Head of caudate nucleus (tissue), 42 donors: ENCODE results near the gene POC1B.

Experiments
- DNase-seq, 42 donors: peaks; one replicate each; pipeline versions ENCODE4 v3.0.0 to v3.0.0-alpha.2; 2020 to 2021; ENCODE audit warnings: mixed read lengths in 7 of 42
- intact Hi-C: fragments of 100-400 bp; cut with DNase I; formaldehyde crosslinking; loops from one replicate; pipeline ENCODE4 v1.15.0; 2022

Gene POC1B

DNA sequence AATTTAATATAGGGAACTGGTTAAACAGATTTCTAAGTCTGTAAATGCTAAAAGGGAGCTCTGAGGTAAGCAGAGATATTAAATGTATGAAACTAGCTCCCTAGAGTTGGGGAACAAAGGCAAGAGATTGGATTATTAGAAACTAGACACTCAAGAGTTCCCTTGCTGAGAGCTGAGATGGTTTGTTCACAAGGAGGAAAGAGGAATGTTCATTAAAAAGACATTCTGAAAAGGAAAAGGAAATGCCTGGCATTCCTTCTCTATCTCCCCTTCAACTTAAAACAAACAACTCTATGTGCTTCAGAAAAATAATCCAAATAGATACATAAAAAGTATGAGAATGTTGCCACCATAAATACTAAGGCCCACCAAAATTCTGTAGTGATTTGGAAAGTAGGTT lies 74.9 kb downstream of the POC1B start:
- intact Hi-C loops: no loop called here

DNA sequence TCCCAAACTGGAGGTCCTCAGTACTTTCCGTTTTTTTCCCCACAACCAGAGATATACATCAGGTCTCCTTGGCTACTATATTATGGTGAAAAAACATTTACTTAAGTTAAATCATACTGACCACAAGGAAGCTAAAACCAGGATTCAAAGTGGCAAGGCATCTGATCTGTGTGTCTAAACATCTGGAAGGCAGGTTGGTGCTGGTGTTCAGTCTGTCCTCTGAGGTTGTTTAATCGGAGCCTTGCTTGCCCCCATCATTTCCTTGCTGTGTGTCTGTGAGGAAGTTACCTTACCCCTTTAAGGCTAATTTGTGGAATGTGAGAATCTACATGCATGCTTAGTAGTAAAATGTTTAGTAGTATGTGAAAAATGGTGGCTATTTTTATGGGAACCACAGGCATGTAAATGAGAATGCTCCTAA lies 76.9 kb downstream of the POC1B start:
- intact Hi-C loops: no loop called here
- no peak for DNase-seq

More for the DNA sequence above, 74.9 kb downstream of the POC1B start:
- DNase-seq: no peak

DNA sequence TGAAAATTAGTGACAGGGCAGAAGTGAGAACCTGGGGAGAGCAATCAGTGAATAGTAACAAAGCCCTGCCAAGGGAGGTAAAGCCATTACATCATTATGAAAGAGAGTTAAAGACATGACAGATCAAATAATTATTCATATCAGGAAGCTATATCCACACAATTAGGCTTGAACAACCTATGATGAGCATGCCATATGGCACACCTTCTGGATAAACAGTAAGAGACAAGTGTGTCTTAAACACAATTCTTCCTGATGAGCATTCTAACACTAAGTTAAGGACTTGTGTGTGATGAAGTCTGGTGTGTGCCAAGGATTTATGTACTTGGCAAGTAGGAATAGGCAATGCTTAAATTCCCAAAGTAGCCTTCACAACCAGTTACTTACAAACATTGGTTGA lies 77.3 kb downstream of the POC1B start:
- DNase-seq: no peak
- intact Hi-C loops: no loop called here

DNA sequence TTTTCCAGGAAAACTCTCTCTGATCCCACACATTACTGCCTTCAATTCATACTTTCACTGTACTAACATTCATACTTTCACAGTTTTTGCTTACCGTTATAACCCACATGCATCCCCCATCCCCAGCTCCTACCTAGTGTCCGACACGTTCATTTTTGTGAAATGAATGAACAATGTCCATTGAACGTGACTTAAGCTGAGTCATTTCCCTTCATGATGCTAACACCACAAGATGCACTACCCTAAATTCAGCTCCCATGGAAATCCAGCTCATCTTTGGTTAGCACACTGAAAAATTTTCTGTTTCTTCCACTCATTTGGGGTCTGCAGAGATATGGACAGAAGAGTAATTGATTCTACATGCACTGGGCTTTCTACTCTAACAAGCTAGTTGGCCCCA lies 85.9 kb downstream of the POC1B start:
- intact Hi-C loops: no loop called here
- DNase-seq: no peak

DNA sequence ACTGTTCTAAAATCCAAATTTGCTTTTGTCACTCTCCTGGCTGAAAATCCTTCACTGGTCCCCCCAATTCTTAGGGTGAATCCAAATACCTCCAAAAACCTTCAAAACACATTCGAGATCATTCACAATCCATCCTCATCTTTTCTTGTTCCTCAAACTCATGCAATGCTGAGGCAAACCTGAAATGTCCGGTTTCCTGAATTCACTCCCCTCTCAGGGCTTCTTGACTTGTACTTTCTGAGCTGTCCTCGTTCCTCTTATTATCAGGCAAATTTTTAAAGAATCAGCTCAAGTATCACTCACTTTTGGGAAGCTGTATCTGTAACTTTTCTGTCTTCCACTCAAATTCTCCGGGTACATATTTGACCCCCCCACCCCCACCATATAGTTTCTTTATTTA lies 88.6 kb downstream of the POC1B start:
- DNase-seq: no peak
- intact Hi-C loops: no loop called here

DNA sequence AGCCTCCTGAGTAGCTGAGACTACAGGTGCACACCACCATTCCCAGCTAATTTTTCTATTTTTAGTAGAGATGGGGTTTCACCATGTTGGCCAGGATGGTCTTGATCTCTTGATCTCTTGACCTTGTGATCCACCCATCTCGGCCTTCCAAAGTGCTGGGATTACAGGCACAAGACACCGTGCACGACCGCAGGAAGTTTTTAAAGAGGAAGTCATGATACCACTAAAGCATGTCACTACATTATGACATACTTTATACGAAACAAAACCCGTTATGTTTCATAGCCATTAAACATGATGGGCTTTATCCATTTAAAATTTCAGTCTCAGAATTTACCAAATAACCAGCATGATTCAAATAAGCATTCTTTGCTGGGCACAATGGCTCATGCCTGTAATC lies 89.8 kb downstream of the POC1B start:
- intact Hi-C loops: no loop called here

DNA sequence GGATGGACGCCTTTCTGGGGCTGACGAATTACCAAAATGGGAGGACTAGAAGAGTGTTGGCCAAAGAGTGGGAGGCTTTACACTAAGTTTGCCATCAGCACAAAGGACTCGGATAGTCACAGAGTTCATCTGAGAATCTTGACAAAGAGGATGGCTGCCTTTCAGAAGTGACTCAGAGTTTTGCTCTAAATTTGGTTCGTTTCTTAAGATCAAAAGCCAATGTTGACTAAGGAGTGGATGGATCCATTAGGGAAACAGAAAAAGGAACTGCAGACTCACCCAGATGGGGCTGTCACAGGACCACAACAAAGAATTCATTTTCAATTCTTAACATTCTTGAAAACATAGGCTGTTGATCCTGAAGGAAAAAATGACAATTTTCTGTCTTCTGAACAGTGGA lies 92.2 kb downstream of the POC1B start:
- intact Hi-C loops: no loop called here
- DNase-seq: no peak

More for the DNA sequence above, 89.8 kb downstream of the POC1B start:
- no peak for DNase-seq

DNA sequence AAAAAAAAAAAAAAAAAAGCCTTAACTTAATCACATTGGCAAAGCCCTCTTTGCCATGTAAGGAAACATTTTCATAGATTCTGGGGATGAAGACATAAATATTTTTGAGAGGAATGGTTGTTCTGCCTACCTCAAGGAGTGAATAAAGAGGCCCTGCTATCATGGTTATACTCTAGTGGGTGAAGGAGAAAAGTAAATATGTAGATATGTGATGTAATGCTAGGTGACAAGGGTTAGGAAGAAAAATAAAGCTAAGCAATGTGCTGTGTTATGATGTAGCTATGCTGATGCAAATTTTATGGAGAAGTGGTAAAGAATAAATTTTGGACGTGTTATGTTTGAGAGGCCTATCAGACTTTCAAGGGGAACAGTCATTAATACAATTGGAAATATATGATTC lies 93.5 kb downstream of the POC1B start:
- DNase-seq: no peak
- intact Hi-C loops: no loop called here

DNA sequence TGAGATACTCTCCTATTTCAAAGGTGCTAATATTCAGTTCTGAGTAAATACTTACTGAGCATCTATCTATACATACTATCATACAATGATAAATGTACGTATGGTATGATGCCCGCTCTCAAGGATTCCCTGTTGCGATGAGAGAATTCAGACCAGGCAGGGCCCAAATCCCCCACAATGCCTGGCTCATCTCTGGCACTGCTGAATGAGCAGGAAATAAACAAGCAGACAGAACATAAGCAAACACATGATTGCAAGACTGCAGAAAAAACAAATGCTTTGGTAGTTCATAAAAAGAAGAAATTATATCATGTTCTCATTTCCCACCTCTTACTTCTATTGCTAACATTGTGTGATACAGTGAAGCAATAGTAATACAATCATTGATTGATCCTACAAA lies 96.3 kb downstream of the POC1B start:
- intact Hi-C loops: no loop called here
- DNase-seq: no peak

DNA sequence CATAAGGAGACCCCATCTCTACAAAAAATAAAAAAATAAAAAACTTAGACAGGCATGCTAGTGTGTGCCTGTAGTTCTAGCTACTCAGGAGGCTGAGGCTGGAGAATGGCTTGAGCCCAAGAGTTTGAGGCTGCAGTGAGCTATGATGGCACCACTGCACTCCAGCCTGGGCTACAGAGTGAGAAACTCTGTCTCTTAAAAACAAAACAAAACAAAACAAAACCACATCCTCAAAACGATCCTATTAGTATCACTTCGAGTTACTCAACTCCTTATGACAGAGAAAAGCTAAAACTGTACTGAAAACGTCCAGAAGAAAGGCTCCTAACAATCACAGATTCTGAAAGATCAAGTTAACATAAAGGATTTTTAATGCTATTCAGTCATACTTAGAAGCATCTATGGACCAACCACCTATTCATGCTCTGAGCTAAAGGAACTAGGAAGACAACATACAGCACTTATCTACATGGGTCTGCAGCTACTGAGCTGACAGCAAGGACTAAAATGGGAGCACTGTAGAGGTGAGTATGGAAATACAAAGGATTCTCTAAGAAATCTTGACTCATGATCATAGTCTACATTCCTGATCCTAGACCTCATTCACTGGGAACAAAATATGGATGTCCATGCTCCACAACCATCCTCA lies 98.2 kb downstream of the POC1B start:
- intact Hi-C loops: no loop called here
- no peak for DNase-seq

DNA sequence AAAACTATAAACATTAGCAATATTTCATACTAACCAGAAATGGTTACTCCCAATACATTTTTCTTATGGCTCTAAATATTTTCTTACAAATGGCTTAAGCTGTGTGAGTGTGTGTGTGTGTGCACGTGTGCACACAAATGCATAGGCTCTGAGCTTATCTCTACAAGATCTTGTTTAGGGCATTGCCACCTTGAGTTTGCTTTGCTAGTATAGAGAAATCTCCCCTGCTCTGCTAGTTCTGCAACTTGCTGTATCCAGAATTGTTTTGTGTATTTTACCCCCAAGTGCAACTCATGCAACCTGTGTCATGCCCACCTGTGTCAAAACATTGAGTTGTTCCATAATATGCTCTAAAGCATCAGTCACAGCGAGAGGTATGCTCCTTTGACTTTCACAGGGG lies 101.0 kb downstream of the POC1B start:
- intact Hi-C loops: no loop called here
- no peak for DNase-seq

DNA sequence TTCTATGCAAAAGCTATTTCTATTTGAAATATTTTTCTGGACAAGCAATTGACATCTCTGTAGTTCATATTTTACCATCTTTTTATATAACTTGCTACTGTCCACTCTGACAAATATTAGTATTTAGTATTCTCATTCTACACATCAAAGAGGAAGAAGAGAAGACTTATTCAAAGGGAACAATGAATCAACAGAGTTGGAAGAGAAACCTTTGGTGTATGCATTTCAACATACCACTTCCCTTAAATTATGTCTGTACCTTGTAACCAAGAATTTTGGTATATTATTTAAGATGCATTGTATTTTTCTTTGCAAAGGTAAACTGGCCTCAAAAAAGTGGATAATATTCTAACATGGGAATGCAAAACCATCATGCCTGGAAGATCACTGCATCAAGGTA lies 101.5 kb downstream of the POC1B start:
- DNase-seq: no peak
- intact Hi-C loops: no loop called here

DNA sequence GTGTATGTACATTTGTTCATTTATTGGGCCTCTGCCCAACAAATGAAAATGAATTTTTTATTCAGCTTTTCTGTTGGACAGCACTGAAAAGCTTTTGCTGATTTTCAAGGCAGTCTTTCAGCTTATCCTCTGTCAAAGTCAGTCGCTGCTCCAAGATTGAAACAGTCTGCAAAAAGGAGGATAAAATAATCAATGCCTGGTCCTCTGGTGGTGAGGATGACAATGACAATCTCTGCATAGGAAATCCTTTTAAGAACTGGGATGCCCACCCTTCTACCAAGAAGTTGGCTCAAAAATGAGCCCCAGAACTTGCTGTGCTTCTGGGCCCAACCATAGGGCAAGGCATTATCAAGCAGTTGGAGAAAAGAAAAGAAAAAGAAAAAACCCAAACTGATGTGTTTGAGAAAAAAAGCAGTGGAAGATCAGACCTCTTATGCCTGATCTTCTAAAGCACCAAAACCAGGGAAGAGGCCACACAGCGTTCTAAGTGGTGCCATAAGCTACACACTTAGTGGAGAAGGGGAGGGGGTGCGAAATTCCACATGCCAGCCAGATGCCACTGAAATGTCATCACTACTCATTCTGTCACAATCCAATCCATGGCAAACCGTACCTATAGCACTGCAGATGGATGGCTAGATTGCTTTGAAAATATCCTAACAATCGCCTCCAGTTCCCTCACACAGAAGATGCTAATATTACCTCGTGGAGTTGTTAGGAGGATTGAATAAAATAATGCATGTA lies 104.6 kb downstream of the POC1B start:
- intact Hi-C loops: no loop called here
- DNase-seq: no peak

DNA sequence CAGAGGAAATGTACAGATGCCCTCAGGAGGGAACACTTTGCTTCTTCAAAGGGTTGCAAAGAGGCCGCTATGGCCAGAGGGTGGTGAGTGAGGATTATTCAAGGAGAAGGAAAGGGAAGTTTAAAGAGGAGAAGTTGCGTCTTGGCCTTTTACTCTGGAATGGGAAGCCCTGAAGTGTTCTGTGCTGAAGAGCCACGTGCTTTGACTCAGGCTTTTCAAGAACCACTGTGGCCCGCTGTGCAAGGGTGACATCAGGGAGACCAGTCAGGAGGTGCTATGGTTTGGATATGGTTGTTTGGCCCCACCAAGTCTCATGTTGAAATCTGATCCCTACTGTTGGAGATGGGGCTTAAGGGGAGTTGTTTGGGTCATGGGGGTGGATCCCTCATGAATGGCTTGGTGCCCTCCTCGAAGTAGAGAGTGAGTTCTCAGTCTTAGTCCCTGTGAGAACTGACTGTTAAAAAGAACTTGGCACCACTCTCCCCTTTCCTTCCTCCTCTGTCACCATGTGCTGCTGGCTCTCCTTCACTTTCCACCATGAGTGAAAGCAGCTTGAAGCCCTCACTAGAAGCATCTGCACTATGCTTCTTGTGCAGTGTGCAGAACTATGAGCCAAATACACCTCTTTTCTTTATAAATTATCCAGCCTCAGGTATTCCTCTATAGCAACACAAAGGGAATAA lies 107.5 kb downstream of the POC1B start:
- intact Hi-C loops: no loop called here
- peak in 2 of 42 donors; percentile 21 to 30 for DNase-seq

DNA sequence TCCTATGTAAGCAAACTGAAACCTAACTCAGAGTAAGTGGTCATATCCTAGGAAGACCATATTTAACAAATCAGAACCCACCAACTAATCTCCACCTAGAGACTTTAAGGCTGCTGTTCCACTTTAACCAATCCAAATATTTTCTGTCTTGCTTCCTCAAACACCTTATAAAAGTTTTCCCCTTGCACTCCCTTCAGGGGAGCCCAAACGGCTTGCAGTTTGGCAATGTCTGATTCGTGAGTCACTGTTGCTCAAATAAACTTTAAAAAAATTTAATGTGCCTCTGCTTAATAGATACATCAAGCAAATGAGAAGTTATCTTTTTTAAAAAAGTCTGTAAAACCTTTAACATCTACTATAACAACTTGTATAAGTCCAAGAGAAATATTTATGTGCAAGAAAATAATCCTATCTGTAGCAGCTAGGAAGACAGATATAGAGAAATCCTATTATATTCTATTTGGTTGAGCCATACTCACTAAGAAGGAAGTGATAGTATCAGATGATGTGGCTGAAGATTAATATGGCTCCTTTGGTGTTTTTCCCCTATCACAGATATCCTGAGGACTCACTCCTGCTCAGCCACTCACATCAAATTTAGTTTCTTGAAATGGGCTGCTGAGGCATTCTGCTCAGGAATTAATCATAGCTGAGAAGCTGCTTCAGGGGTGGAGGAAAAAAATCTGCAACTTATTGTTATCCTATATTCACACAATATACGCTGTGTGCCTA lies 108.4 kb downstream of the POC1B start:
- intact Hi-C loops: no loop called here
- no peak for DNase-seq

DNA sequence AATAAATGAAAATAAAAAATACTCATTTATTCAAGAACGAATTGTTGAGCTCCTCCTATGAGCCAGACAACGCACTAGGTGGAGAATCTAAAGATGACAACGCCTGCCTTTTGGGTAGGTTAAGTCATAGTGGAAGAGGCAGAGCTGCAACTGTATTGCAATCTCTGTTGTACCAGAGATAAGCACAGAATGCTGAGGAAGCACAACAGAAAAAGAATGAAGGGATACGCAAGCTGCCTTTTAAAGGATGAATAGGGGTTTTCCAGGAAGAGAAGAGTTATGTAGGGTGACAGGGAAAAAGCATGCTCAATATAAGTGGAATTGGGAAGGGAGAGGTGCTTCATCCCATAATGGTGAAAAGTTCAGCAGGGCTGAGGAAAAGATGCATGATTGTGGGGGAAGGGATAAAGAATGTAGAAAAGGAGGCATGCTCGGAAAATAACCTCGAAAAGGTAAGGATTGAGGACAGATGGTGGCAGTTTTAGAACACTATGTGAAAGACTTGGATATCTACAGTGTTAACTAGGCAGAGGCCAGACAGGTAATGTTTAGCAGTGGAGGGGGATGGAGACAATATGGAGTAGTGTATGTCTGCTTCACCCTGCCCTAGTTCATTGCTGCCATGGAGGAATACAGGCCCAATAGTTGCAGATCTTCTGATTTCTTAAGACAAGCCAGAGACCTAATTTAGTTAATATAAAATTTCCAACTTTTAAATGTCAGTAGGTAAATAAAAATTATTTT lies 109.6 kb downstream of the POC1B start:
- no peak for DNase-seq
- intact Hi-C loops: no loop called here

DNA sequence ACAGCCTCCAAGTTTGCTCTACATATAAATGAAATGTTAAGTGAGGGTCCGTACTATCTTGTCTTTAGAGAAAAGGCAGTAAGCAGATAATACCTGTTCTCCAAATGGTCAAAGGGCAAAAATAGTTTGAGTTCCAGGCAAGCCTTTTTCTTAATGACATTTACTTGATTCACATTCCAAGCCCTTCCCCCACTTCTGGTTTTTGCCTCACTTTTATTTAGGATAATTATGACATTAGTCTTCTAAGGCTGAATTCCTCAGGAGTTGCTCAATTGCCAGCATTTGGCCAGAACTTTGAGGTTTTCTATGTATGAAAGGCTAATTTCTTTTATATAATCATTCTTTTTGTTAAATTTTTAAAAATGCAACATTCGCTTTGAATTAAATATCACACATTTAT lies 111.0 kb downstream of the POC1B start:
- intact Hi-C loops: no loop called here
- no peak for DNase-seq

DNA sequence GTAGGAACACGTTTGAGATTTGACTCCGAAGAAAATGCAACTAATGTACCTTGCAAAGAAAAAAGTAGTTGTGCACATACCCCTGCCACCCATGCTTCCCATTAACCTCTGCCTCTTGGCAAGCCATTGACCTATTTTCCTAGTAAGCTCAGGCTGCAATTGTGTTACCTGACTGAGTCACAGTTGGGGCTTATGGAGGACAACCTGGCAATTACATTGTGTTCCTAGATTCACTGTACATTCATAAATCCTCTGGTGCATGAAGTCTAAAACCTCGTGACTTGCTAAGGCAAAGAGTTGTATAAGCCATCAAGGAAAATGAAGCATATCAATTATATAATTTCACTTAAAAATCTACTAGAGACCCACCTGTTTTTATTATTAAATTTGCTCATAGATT lies 111.5 kb downstream of the POC1B start:
- DNase-seq: no peak
- intact Hi-C loops: no loop called here

DNA sequence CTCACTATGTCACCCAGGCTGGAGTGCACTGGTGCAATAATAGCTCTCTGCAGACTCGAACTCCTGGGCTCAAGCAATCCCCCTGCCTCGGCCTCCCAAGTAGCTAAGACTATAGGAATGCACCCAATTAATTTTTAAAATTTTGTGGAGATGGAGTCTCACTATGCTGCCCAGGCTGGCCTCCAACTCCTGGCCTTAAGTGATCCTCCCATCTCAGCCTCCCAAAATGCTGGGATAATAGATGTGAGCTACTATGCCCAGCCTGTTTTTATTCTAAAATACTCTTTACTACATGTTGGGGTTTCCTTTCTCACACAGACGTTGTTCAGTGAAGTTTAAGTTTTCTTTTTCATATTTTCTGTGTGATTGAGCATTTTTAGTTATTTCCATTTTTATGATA lies 112.6 kb downstream of the POC1B start:
- DNase-seq: no peak
- intact Hi-C loops: no loop called here
